Stimulated activated CD8-positive, alpha-beta memory T cell treated with anti-CD3 and anti-CD28 coated beads, Interleukin-15, amount 100 ng/mL, for 4 hours (primary cell): Measurements from ENCODE around the gene OR2M2.

Experiments
- DNase-seq, 2 donors: peaks; one replicate each; pipeline ENCODE4 v3.0.0-alpha.2; 2020; ENCODE audit warnings: low read depth in 2 of 2

The OR2M2 gene, protein sequence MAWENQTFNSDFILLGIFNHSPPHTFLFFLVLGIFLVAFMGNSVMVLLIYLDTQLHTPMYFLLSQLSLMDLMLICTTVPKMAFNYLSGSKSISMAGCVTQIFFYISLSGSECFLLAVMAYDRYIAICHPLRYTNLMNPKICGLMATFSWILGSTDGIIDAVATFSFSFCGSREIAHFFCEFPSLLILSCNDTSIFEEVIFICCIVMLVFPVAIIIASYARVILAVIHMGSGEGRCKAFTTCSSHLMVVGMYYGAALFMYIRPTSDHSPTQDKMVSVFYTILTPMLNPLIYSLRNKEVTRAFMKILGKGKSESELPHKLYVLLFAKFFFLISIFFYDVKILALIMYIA

DNA sequence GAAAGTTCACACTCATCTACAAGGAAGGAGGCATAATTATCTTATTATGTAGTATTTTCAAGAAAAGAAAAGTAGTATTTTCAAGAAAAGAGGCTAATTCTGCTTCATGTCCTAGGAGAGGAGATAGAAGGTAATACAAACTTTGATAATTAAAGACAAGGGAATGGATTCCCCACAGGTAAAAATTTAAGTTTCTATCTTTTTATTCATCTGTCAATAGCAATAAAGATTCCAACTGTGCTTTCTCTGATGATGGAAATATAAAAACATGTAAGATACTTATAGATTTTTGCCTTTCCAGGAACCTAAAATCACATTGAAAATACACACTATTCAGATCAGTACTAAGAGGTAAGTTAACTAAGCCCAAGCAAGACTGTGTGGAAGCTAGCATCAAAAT is at the start of gene OR2M2:
Gene OR2M2 (plus strand): TSS at position 301 of the 400 bp plus-strand sequence. CDS start 5,165 bp downstream, outside the sequence.
- no peak for DNase-seq

DNA sequence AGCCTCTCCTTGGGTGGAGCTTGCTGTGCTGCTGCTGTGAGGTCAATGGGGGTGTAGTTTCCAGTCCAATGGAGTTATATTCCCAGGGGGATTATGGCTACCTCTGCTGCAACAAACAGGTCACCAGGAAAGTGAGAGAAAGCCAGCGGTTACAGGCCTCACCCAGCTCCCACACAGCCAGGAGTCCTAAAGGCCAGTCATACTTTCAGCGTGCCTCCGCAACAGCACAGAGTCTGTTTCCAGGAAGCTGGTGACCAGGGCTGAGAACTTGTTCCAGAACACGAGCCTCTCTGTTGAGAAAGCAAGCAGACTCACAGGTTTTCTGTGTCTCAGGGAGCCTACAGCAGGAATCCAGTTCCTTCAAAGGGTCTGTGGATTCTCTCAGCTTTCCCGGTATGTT is 47.0 kb upstream of the OR2M2 start:
- DNase-seq = no peak

DNA sequence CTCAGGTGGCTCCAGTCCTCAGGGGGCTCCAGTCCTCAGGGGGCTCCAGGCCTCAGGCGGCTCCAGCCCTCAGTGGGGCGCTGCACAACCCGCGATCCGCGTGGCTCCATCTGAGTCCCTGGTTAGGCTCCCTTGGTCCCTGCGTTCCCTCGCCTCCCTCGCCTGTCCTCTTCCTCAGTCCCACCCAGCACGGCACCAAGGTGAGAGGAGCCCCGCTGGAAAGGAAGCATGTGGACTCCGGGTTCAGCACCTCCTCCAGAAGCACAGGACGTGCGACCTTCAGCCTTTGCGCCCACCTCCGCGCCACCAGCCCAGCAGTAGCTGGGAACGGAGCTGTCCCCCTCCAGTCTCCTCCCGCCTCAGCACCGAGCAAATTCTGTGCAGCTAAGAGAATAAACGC is 37.8 kb upstream of the OR2M2 start:
- DNase-seq = no peak

DNA sequence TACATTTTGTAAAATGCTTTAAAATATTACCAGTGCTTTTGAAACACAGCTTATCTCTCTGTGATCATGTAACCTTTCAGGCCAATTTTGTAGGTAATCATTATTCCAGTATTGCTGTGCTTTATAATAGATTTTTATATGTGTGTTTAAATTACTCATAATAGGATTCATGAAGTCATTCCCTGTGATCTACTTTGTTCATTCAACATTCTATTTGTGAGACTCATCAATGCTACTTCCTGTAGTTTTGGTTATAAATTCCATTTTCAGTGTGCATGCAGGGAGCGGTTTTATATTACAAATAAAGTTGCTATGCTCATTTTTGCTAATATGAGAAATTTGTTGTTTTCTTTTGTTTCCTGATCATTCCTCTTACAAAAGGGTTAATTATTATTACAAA is 33.8 kb upstream of the OR2M2 start:
- DNase-seq = no peak

DNA sequence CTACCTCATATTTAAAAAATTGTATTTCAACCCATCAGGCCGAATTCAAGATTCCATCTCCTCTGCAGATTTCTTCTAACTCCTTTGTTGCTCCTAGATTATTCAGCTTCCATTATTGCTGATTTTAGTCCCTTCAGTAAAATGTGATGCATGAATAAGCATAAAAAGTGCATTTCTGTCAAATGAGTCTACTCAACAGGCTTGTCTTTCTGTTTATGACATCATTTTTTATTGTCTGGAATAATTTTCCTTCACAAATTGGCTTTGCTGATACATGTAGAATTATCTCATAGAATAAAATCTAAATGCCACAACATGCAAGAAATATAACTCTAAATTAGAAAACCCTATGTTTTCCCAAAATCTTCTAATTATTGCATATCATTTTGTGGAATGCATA is 31.3 kb upstream of the OR2M2 start:
- no peak for DNase-seq

DNA sequence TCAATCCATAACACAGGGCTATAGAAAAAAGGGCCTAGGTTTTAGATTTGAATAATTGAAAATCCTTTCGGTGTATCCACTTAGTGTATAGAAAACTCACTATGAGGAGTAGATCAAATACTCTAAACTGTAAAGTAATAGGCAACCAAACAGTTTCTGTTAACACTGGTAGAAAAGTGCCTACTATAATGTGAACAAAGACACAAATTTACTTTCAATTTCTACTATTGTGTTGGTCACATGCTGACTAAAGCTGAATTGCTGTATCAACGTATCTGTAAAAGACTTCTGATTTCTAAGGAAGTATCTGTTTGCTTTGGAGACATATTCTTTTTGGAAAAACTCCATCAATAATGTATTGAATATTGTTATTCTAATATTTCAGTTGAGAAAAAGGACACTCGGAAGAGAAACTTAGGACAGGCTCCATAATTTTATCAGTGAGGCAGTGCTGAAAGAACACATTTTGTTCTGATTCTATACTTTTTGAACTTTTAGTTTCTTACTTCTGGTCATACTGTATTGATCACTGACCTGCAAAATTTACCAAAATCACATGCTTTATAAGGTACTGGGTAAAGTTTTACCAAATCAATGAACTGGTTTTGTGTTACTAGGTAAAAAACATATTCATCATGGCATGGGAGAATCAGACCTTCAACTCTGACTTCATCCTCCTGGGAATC is 30.0 kb upstream of the OR2M2 start, which contains the start of gene OR2M5:
Gene OR2M5 (plus strand): TSS at position 636 of the 686 bp plus-strand sequence. CDS start 0 bp downstream, at position 636.
- no peak for DNase-seq

DNA sequence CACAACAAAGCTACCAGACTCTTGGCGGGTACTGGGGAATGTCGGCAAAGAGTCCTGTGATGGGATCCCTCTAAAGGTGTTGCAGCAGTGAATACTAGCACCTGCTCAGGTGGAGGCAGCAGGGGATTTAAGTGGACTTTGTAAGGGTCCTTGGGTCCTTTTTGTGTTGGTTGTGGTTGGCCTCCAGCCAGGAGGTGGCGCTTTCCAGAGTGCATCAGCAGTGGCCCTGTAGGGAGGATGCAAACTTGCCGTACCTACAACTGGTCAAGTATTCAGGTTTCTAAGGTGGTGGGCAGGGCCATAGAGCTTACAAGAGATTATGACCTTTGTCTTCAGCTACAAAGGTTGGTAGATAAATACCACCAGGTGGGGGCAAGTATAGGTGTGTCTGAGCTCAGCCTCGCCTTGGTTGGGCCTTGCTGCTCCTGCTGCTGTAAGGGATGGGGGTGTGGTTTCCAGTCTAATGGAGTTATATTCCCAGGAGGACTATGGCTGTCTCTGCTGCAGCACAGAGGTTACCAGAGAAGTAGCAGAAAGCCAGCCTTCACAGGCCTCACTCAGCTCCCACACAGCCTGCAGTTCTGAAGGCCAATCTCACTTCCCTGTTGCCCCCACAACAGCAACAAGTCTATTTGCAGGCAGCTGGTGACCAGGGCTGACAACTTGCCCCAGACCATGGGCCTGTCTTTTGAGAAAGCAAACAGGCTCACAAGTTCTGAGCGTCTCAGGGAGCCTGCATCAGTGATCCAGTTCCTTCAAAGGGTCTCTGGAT is 22.4 kb upstream of the OR2M2 start:
- DNase-seq = no peak

DNA sequence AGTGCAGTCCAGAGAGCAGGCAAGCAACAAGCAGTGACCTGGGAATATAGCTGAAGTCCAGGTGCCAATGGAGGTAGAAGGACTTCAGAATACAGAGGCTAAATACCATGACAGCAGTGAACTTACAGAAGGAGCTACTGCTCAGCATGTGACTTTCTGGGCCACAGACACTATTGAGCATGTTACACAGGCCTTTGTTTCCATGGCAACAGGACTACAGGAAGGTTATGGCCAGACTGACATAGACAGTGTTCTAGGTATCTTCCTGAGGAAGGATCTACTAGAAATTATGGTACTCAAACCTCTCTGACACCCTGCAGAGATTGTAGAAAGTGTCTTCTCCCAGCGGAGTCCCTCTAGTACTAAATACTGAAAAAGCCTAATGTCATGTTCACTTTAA is 18.7 kb upstream of the OR2M2 start:
- no peak for DNase-seq

DNA sequence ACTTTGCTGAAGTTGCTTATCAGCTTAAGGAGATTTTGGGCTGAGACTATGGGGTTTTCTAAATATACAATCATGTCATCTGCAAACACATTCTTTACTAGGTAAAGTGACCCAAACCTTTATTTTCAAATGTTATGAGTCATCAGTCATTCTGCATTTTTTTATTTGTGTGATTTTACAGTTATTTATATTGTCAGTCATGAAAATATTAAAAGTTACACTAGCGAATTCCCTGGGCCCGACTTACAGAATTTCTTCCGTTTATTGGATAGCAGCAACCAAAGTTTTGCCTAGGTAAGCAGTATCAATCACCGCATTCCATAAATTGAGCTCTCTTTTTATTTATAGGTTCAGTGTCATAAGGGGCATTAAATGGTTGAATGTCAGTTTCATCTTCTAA is 15.9 kb upstream of the OR2M2 start:
- DNase-seq = no peak

DNA sequence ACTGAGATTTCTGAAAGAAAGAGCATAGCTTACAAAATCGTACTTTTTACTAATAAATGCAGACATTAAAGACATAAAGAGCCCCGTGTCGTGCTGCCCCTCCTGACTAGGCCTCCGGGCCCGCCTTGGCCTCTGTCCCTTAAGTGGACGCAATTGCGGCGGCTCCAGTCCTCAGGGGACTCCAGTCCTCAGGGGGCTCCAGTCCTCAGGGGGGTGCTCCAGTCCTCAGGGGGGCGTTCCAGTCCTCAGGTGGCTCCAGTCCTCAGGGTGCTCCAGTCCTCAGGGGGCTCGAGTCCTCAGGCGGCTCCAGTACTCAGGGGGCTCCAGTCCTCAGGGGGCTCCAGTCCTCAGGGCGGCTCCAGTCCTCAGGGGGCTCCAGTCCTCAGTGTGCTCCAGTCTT is 10.6 kb upstream of the OR2M2 start:
- DNase-seq = no peak

DNA sequence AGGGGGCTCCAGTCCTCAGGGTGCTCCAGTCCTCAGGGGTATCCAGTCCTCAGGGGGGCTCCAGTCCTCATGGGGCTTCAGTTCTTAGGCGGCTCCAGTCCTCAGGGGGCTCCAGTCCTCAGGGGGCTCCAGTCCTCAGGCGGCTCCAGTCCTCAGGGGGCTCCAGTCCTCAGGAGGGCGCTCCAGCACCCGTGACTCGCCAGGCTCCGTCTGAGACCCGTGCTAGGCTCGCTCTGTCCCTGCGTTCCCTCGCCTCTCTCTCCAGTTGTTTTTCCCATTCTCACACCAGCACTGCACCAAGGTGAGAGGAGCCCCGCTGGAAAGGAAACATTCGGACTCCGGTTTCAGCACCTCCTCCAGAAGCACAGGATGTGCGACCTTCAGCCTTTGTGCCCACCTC is 9.4 kb upstream of the OR2M2 start:
- DNase-seq = no peak

DNA sequence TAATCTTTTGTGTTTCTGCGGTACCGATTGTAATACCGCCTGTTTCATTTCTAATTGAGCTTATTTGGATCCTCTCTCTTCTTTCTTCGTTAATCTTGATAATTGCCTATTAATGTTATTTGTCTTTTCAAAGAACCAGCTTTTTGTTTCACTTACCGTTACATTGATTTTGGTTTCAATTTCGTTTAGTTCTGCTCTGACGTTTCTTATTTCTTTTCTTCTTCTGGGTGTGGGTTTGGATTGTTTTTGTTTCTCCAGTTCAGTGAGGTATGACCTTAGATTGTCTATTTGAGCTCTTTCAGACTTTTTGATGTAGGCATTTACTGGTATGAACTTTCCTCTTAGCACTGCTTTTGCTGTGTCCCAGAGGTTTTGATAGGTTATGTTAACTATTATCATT is 9.4 kb downstream of the OR2M2 start:
- no peak for DNase-seq

DNA sequence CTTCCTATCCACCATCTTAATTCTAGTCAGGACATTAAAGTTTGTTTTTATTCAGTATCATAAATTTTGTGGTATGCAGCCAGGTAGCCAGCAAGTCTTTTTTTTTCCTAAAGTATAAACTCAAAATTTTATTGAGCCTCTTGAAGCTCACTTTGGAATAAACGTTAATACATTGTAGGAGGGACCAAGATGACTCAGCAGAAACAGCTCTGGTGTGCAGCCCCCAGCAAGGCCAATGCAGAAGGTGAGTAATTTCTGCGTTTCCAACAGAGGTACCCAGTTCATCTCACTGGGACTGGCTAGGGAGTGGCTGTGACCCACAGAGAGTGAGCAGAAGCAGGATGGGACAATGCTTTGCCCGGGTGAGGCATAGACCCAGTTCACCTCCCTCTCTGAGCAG is 12.7 kb downstream of the OR2M2 start:
- DNase-seq = no peak

DNA sequence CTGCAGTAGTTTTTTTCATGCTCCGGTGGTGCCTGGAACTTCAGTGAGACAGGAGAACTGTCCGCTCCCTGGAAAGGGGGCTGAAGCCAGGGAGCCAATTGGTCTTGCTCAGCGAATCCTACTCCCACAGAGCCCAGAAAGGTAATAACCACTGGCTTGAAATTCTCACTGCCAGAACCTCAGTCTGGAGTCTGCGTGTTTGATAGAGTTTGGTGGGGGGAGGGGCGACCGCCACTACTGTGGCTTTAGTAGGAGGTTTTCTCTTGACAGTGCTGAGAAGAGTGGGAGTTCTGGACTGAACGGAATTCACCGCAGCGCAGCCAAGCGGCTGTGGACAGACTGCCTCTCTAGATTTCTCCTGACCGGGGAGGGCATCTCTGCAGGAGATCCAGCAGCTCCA is 14.4 kb downstream of the OR2M2 start:
- DNase-seq = no peak

DNA sequence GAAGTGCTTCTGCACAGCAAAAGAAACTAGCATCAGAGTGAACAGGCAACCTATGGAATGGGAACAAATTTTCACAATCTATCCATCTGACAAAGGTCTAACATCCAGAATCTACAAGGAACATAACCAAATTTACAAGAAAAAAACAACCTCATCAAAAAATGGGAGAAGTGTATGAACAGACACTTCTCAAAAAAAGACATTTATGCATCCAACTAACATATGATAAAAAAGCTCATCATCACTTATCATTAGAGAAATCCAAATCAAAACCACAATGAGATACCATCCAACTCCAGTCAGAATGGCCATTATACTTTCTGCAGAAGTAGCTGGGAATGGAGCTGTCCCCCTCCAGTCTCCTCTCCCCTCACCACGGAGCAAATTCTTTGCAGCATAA is 19.5 kb downstream of the OR2M2 start:
- no peak for DNase-seq

DNA sequence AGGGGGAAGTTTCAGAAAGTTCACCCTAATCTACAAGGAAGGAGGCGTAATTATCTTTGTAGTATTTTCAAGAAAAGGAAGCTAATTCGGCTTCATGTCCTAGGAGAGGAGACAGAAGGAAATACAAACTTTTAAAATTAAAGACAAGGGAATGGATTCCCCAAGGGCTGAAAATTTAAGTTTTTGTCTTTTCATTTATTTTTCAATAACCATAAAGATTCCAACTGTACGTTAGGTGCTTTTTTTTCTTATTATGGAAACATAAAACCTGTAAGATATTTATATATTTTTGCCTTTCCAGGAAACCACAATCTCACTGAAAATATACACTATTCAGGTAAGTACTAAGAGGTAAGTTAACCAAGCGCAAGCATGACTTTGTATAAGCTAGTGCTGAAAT is 22.3 kb downstream of the OR2M2 start, which contains the start of gene OR2M3:
Gene OR2M3 (plus strand): TSS at position 301 of the 400 bp plus-strand sequence. CDS start 5,803 bp downstream, outside the sequence.
- DNase-seq = no peak

DNA sequence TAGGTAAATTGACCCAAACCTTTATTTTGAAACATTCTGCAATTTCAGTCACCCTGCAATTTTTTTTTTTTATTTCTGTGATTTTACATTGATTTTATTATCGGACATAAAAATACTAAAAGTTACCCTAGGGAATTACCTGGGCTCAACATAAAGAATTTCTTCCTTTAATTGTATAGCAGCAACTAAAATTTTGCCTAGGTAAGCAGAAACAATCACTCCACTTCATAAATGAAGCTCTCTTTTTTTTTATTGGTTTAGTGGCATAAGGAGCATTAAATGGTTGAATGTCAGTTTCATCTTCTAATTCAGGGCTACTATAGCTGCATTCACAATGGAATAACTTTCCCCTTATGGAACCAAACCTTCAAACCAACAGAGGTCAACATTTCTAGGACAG is 41.3 kb downstream of the OR2M2 start:
- DNase-seq = no peak

DNA sequence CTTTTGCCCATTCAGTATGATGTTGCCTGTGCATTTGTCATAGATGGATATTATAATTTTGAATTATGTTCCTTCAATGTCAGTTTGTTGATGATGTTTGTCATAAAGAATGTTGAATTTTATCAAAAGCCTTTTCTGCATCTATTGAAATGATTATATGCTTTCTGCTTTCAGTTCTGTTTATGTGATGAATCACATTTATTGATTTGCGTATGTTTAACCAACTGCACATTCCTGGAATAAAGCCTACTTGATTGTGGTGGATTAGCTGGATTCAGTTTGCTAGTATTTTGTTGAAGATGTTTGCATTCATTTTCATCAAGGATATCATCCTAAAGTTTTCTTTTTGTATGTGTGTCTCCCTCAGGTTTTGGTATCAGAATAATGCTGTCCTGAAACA is 50.9 kb downstream of the OR2M2 start:
- DNase-seq = no peak

DNA sequence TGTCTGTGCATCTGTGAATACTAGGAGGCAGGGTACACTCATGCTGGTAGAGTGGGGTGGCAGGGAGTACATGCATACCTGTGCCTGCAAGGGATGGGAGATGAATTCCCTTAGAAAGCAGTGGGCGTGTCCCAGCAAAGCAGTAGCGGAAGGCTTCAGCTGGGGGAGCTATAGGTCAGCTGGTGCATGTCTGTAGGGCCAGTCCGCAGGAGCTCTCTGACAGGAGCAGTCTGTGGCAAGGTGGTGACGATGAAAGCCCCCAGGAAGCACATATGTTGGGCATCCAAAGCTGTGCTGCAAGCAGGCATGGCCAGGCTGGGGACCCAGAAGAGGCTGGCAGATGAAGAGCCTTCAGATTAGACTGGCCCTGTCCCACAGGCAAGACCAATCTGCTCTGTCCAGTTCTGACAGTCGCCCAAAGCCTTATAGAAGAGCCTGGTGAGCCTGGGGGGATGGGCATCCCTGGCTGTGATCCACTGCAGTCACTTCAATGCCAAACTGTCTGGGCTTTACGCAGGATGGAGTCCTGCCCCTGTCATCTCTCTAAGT is 54.8 kb downstream of the OR2M2 start:
- DNase-seq = no peak
